ENCODE data around the gene FBXO10.

- TF ChIP-seq, protein P1, sequence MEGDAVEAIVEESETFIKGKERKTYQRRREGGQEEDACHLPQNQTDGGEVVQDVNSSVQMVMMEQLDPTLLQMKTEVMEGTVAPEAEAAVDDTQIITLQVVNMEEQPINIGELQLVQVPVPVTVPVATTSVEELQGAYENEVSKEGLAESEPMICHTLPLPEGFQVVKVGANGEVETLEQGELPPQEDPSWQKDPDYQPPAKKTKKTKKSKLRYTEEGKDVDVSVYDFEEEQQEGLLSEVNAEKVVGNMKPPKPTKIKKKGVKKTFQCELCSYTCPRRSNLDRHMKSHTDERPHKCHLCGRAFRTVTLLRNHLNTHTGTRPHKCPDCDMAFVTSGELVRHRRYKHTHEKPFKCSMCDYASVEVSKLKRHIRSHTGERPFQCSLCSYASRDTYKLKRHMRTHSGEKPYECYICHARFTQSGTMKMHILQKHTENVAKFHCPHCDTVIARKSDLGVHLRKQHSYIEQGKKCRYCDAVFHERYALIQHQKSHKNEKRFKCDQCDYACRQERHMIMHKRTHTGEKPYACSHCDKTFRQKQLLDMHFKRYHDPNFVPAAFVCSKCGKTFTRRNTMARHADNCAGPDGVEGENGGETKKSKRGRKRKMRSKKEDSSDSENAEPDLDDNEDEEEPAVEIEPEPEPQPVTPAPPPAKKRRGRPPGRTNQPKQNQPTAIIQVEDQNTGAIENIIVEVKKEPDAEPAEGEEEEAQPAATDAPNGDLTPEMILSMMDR (IDR thresholded peaks at IDR 0.05): no peak
- no peak for TF ChIP-seq POLR2A (IDR thresholded peaks at IDR 0.05)
Measured at GRCh38 chr9:37619806-37620205, 43.6 kb upstream of the FBXO10 start.
